Middle frontal gyrus (tissue), 1 donor: ENCODE measurements around the gene SPATA31D4.
"Not testable (repeated sequence)": the region's sequence is repeated elsewhere in the genome, so short reads cannot be mapped to it uniquely, and the experiment has no call there.

Source experiments
- DNase-seq: peaks from one replicate; pipeline ENCODE4 v3.0.0-alpha.2; 2015; ENCODE audit warnings: low spot score; ENCODE audit errors: extremely low spot score

SPATA31D4 gene

GRCh38 chr9:81928305-81928704 lies at the start of gene SPATA31D4:
Gene SPATA31D4 (plus strand): TSS chr9:81928428. CDS start chr9:81928514, 86 bp downstream.
- not testable (repeated sequence) for DNase-seq

- DNase-seq, result no peak
Measured at GRCh38 chr9:81878530-81878929, 49.7 kb upstream of the SPATA31D4 start.

GRCh38 chr9:81879501-81879916 lies 48.7 kb upstream of the SPATA31D4 start:
- DNase-seq, result no peak

GRCh38 chr9:81885602-81886001 lies 42.6 kb upstream of the SPATA31D4 start:
- no peak for DNase-seq

GRCh38 chr9:81886665-81887064 lies 41.6 kb upstream of the SPATA31D4 start:
- DNase-seq, result peak; percentile 47

GRCh38 chr9:81890104-81890503 lies 38.1 kb upstream of the SPATA31D4 start:
- DNase-seq, result no peak

GRCh38 chr9:81892440-81892839 lies 35.8 kb upstream of the SPATA31D4 start:
- no peak for DNase-seq

GRCh38 chr9:81893929-81894328 lies 34.3 kb upstream of the SPATA31D4 start:
- DNase-seq, result no peak

GRCh38 chr9:81894891-81895290 lies 33.3 kb upstream of the SPATA31D4 start:
- no peak for DNase-seq

GRCh38 chr9:81896070-81896469 lies 32.2 kb upstream of the SPATA31D4 start:
- DNase-seq, result no peak

GRCh38 chr9:81898851-81899250 lies 29.4 kb upstream of the SPATA31D4 start:
- no peak for DNase-seq

- DNase-seq, result no peak
Measured at GRCh38 chr9:81902196-81902595, 26.0 kb upstream of the SPATA31D4 start.

GRCh38 chr9:81902626-81903025 lies 25.6 kb upstream of the SPATA31D4 start:
- DNase-seq, result no peak

GRCh38 chr9:81906671-81907070 lies 21.6 kb upstream of the SPATA31D4 start:
- no peak for DNase-seq

- DNase-seq, result no peak
Measured at GRCh38 chr9:81912135-81912534, 16.1 kb upstream of the SPATA31D4 start.

- no peak for DNase-seq
Measured at GRCh38 chr9:81915801-81916505, 12.3 kb upstream of the SPATA31D4 start.

GRCh38 chr9:81918507-81918906 lies 9.7 kb upstream of the SPATA31D4 start:
- not testable (repeated sequence) for DNase-seq

GRCh38 chr9:81930147-81930546 lies 1.9 kb downstream of the SPATA31D4 start:
- not testable (repeated sequence) for DNase-seq

- not testable (repeated sequence) for DNase-seq
Measured at GRCh38 chr9:81933547-81933946, 5.3 kb downstream of the SPATA31D4 start.

- DNase-seq, result not testable (repeated sequence)
Measured at GRCh38 chr9:81943393-81943792, 15.2 kb downstream of the SPATA31D4 start, which contains the start of gene SPATA31D3. Gene SPATA31D3 (plus strand): TSS chr9:81943500. CDS start chr9:81943586, 86 bp downstream.

GRCh38 chr9:81948650-81949049 lies 20.4 kb downstream of the SPATA31D4 start:
- not testable (repeated sequence) for DNase-seq

- no peak for DNase-seq
Measured at GRCh38 chr9:81953096-81953495, 24.9 kb downstream of the SPATA31D4 start.

GRCh38 chr9:81955625-81956024 lies 27.4 kb downstream of the SPATA31D4 start:
- DNase-seq, result no peak
